ENCODE measurements around the gene BOD1.

The BOD1 gene

GRCh38 chr5:173575985-173576384 lies 40.5 kb downstream of the BOD1 start:
- DNase-seq = no peak

GRCh38 chr5:173574983-173575382 lies 41.5 kb downstream of the BOD1 start:
- no peak for DNase-seq

- peak; percentile 20 for DNase-seq
These were observed 43.1 kb downstream of the BOD1 start for GRCh38 chr5:173573126-173573960.

- no peak for DNase-seq
These were observed 43.9 kb downstream of the BOD1 start for GRCh38 chr5:173572431-173573125.

GRCh38 chr5:173570321-173571090 lies 45.9 kb downstream of the BOD1 start:
- no peak for DNase-seq

- DNase-seq = no peak
These were observed 47.7 kb downstream of the BOD1 start for GRCh38 chr5:173568703-173569102.

- no peak for DNase-seq
These were observed 48.3 kb downstream of the BOD1 start for GRCh38 chr5:173568128-173568527.

- no peak for DNase-seq
These were observed 48.9 kb downstream of the BOD1 start for GRCh38 chr5:173567548-173567947.

GRCh38 chr5:173565491-173566072 lies 50.9 kb downstream of the BOD1 start:
- no peak for DNase-seq

GRCh38 chr5:173564106-173564505 lies 52.3 kb downstream of the BOD1 start:
- no peak for DNase-seq

GRCh38 chr5:173563246-173563645 lies 53.2 kb downstream of the BOD1 start:
- no peak for DNase-seq

GRCh38 chr5:173562451-173562850 lies 54.0 kb downstream of the BOD1 start:
- no peak for DNase-seq

Data from DMS79 treated with DMSO at 0.1 percent for 48 hours (cell line).